MCF 10A (cell line): ENCODE measurements around the gene NDUFV3. TPM values are rescaled to one million over a fixed set of nuclear protein-coding genes. Genes with fewer than 3 reads are reported as not detected.
"Not testable (repeated sequence)": the region's sequence is repeated elsewhere in the genome, so short reads cannot be mapped to it uniquely, and the experiment has no call there.

Experiments
- BruUV-seq: library from RNA; stranded (reverse); fragments of 400-500 nt; replicated peaks from 2 replicates; lab custom pipeline; 2021; lab: Mats Ljungman, UMichigan
- CTCF ChIA-PET: fragments of 300-600 bp; sonication (Branson Sonifier 250); formaldehyde crosslinking; extraction: SDS; loops from one replicate; lab custom pipeline; 2021; ENCODE audit warnings: antibody characterized with exemption, inconsistent platforms; lab: Yijun Ruan, JAX
- POLR2A ChIA-PET: fragments of 300-600, 350-650 bp; sonication (Branson Sonifier 250); formaldehyde crosslinking; extraction: SDS; loops from one replicate; lab custom pipeline; 2020; ENCODE audit warnings: antibody characterized with exemption, inconsistent platforms; lab: Yijun Ruan, JAX
- DNase-seq: peaks from one replicate; pipeline ENCODE4 v3.0.0-alpha.2; 2018; ENCODE audit not compliant: unreplicated experiment
- H3K27ac Mint-ChIP-seq: one replicate; pipeline ENCODE4 v1.8.0; 2022; ENCODE audit warnings: mild to moderate bottlenecking, low read depth, mixed read lengths; ENCODE audit not compliant: unreplicated experiment
- H3K27me3 Mint-ChIP-seq: one replicate; pipeline ENCODE4 v1.8.0; 2022; ENCODE audit warnings: mixed read lengths; ENCODE audit not compliant: insufficient read depth, unreplicated experiment
- H3K36me3 Mint-ChIP-seq: one replicate; pipeline ENCODE4 v1.8.0; 2022; ENCODE audit warnings: mild to moderate bottlenecking, moderate library complexity, mixed read lengths; ENCODE audit not compliant: insufficient read depth, unreplicated experiment
- H3K4me1 Mint-ChIP-seq: one replicate; pipeline ENCODE4 v1.8.0; 2022; ENCODE audit warnings: mixed read lengths; ENCODE audit not compliant: insufficient read depth, unreplicated experiment
- H3K4me3 Mint-ChIP-seq: one replicate; pipeline ENCODE4 v1.8.0; 2022; ENCODE audit warnings: mild to moderate bottlenecking, moderate library complexity, mixed read lengths; ENCODE audit not compliant: unreplicated experiment
- H3K9me3 Mint-ChIP-seq: one replicate; pipeline ENCODE4 v1.8.0; 2022; ENCODE audit warnings: mixed read lengths; ENCODE audit not compliant: unreplicated experiment
- CTCF ChIP-seq: fragments of 200-600 bp; IDR thresholded peaks from one replicate; pipeline ENCODE4 v1.8.0; 2022; ENCODE audit warnings: antibody characterized with exemption, mild to moderate bottlenecking; ENCODE audit not compliant: unreplicated experiment
- intact Hi-C: fragments of 100-400 bp; cut with micrococcal nuclease; formaldehyde crosslinking; loops from 2 replicates; pipeline ENCODE4 v1.14.1; 2022
- microRNA-seq: library from miRNA; unstranded; fragments of <30 nt; microRNA quantifications from one replicate; pipeline ENCODE4 v1.2.0, GENCODE V29; 2022
- total RNA-seq: library from RNA; stranded (reverse); gene quantifications from 2 replicates; pipeline ENCODE4 v1.2.3, GENCODE V29; 2022

NDUFV3 gene
- total RNA-seq, 1 experiment from 2014 or later: 70.0 TPM

DNA sequence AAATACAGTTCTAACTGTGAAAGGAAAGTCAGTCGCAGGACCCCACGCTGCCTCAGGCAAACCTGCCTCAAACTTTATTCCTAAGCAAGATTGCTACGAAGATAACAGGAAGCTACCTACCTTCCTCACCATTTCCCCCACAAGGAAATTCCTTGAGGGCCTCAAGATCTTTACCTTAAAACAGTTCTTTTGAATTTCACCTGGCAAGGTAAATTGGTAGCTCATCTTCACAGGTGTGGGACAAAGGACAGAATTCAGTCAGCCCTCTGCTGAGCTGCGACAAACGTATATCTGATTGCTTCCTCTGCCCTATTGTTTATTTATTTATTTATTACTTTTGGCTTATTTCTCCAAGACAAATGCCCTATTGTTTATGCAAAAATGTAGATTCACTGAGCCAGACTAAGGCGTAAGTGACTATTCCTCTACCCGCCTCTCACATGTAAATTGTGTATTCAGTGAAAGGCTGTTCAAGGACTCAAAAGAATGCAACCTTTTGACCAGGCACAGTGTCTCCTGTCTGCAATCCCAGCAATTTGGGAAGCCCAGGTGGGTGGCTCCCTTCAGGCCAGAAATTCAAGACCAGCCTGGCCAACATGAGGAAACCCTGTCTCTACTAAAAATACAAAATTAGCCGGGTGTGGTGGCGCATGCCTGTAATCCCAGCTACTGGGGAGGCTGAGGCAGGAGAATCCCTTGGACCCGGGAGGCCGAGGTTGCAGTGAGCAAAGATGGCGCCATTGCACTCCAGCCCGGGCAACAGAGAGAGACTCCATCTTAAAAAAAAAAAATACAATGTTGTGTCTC lies 63.9 kb downstream of the NDUFV3 start:
- no peak for DNase-seq
- peaks cover 5% of the 10 kb centered on the region for H3K4me1 Mint-ChIP-seq
- ChIA-PET POLR2A (interaction anchor here (0.6 to 2.9 kb wide), 5 partner anchors 15 to 688 kb away, joined by 3 to 19 read pairs (median 4); partner anchors contain the start of gene PKNOX1), CTCF (interaction anchor here (0.7 kb wide), 1 partner anchor 25 kb away, joined by 3 read pairs; no protein-coding TSS in a partner anchor)
- intact Hi-C loops: loop anchor here (10.0 kb wide), 1 partner anchor 62 kb away; the partner anchor contains the start of gene NDUFV3
- no peak overlapping the region for H3K27ac Mint-ChIP-seq
- TF ChIP-seq CTCF: no peak
- no peaks in the 10 kb centered on the region for H3K36me3 Mint-ChIP-seq
- no peak overlapping the region for H3K4me3 Mint-ChIP-seq
- BruUV-seq: no TSS peak
- H3K27me3 Mint-ChIP-seq: no peaks in the 10 kb centered on the region
- H3K9me3 Mint-ChIP-seq: no peaks in the 10 kb centered on the region

DNA sequence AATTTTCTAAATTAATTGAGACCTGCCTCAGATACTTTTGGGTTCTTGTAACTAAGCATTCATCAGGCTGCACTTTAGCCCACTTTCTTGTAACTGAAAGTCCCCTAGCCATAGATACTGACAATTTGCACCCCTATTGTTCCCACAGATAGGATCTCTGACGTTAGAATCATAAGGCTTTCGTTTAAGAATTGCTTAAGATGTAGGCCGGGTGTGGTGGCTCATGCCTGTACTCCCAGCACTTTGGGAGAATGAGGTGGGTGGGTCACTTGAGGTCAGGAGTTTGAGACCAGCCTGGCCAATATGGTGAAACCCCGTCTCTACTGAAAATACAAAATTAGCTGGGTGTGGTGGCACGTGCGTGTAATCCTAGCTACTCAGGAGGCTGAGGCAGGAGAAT lies 65.0 kb downstream of the NDUFV3 start:
- H3K36me3 Mint-ChIP-seq, CTCF ChIA-PET, H3K4me3 Mint-ChIP-seq, BruUV-seq, POLR2A ChIA-PET, H3K4me1 Mint-ChIP-seq, H3K9me3 Mint-ChIP-seq, H3K27me3 Mint-ChIP-seq, H3K27ac Mint-ChIP-seq: not testable (repeated sequence)
- intact Hi-C loops: loop anchor here (10.0 kb wide), 1 partner anchor 63 kb away; the partner anchor contains the start of gene NDUFV3
- DNase-seq: peak; percentile 7

GRCh38 chr21:42959728-42960127 lies 66.6 kb downstream of the NDUFV3 start:
- Mint-ChIP-seq H3K27ac (no peak overlapping the region), H3K4me3 (no peak overlapping the region), H3K4me1 (peaks cover 5% of the 10 kb centered on the region), H3K9me3 (no peaks in the 10 kb centered on the region), H3K27me3 (no peaks in the 10 kb centered on the region), H3K36me3 (no peaks in the 10 kb centered on the region)
- no peak for TF ChIP-seq CTCF
- CTCF ChIA-PET: no interaction called here
- no TSS peak for BruUV-seq
- POLR2A ChIA-PET: interaction anchor here (0.7 kb wide), 1 partner anchor 958 kb away, joined by 3 read pairs; no protein-coding TSS in a partner anchor
- intact Hi-C loops: loop anchor here (10.0 kb wide), 1 partner anchor 65 kb away; the partner anchor contains the start of gene NDUFV3
- DNase-seq: no peak

- Mint-ChIP-seq H3K27ac (no peak overlapping the region), H3K27me3 (no peaks in the 10 kb centered on the region)
- CTCF ChIA-PET: interaction anchor here (0.6 kb wide), 1 partner anchor 32 kb away, joined by 3 read pairs; no protein-coding TSS in a partner anchor
These were observed 69.4 kb downstream of the NDUFV3 start for GRCh38 chr21:42962380-42963007.

More at GRCh38 chr21:42962380-42963007, 69.4 kb downstream of the NDUFV3 start:
- Mint-ChIP-seq H3K36me3 (no peaks in the 10 kb centered on the region), H3K4me1 (no peaks in the 10 kb centered on the region), H3K9me3 (no peaks in the 10 kb centered on the region), H3K4me3 (no peak overlapping the region)
- POLR2A ChIA-PET: interaction anchor here (1.3 to 1.4 kb wide), 2 partner anchors 8 to 12 kb away, joined by 3 to 6 read pairs; partner anchors contain the start of gene PKNOX1
- BruUV-seq: no TSS peak
- intact Hi-C loops: no loop called here
- DNase-seq: no peak
- TF ChIP-seq CTCF: no peak

Small RNAs within 50 kb of the gene (microRNA-seq; reads per million reads assigned to microRNA genes)
- gene MIR5692B: not detected

Other genes with a start within 250 kb of the NDUFV3 start
- gene PDE9A, start 239.7 kb upstream of the NDUFV3 start, total RNA-seq: not detected in 2 replicates
- gene WDR4, start 13.8 kb upstream of the NDUFV3 start, total RNA-seq: 20.7 and 34.4 TPM in 2 replicates
- not detected in 2 replicates for gene ERVH48-1, start 32.3 kb downstream of the NDUFV3 start, total RNA-seq
- gene PKNOX1, start 81.3 kb downstream of the NDUFV3 start, total RNA-seq: 13.4 and 15.0 TPM in 2 replicates
- 71.2 and 89.4 TPM in 2 replicates for gene CBS, start 182.5 kb downstream of the NDUFV3 start, total RNA-seq
- 37.9 and 38.0 TPM in 2 replicates for gene U2AF1, start 214.3 kb downstream of the NDUFV3 start, total RNA-seq